CD14-positive monocyte (primary cell): ENCODE results near the gene CFAP92. TPM values are rescaled to one million over a fixed set of nuclear protein-coding genes. Genes with fewer than 3 reads are reported as not detected.

ENCODE experiments used
- DNase-seq, 3 donors: peaks; one replicate each; pipeline ENCODE4 v3.0.0-alpha.2; 2011 to 2022
- H2AFZ ChIP-seq: 2 replicates; pipeline ENCODE4 v1.6.0; 2012; ENCODE audit warnings: mild to moderate bottlenecking, low read depth, low read length, inconsistent platforms; ENCODE audit not compliant: insufficient read depth, poor library complexity, severe bottlenecking
- H3K27ac ChIP-seq, 2 donors: 1 replicate in 1 of 2; 2 replicates in 1 of 2; pipeline ENCODE4 v1.5.1; 2012 to 2013; ENCODE audit warnings: low read length in 2 of 2, control low read depth in 1 of 2, inconsistent platforms in 1 of 2, low read depth in 1 of 2, mild to moderate bottlenecking in 1 of 2
- H3K27me3 ChIP-seq, 2 donors: one replicate each; pipeline versions ENCODE4 v1.6.0 to v1.6.1; 2011 to 2013; ENCODE audit warnings: low read length in 2 of 2; ENCODE audit not compliant: control insufficient read depth in 2 of 2, insufficient read depth in 2 of 2
- H3K36me3 ChIP-seq, 2 donors: replicated peaks in 1 of 2; 1 replicate in 1 of 2; 2 replicates in 1 of 2; pipeline versions ENCODE4 v1.5.1 to v1.6.1; 2012 to 2013; ENCODE audit warnings: low read length in 2 of 2, control low read depth in 1 of 2, inconsistent platforms in 1 of 2, mild to moderate bottlenecking in 1 of 2; ENCODE audit not compliant: insufficient read depth in 2 of 2, control insufficient read depth in 1 of 2
- H3K4me1 ChIP-seq, 2 donors: 1 replicate in 1 of 2; 2 replicates in 1 of 2; pipeline versions ENCODE4 v1.5.1 to v1.6.1; 2012 to 2013; ENCODE audit warnings: low read length in 2 of 2, control low read depth in 1 of 2, inconsistent platforms in 1 of 2, mild to moderate bottlenecking in 1 of 2, moderate library complexity in 1 of 2; ENCODE audit not compliant: insufficient read depth in 2 of 2, control insufficient read depth in 1 of 2
- H3K4me2 ChIP-seq: replicated peaks from 2 replicates; pipeline ENCODE3; 2012; ENCODE audit warnings: low read length, moderate library complexity, mild to moderate bottlenecking; ENCODE audit not compliant: poor library complexity, severe bottlenecking; ENCODE audit errors: extremely low read depth
- H3K4me3 ChIP-seq, 3 experiments: fragments of 200-600 bp in 1 of 3; sonication (generic) in 1 of 3; replicated peaks in 1 of 3; 1 replicate in 2 of 3; 2 replicates in 1 of 3; pipeline ENCODE4 v1.5.1; 2011 to 2013; ENCODE audit warnings: low read length in 3 of 3, mild to moderate bottlenecking in 3 of 3, control low read depth in 2 of 3, low read depth in 2 of 3, inconsistent platforms in 1 of 3, moderate library complexity in 1 of 3
- H3K79me2 ChIP-seq: 2 replicates; pipeline ENCODE4 v1.6.0; 2012; ENCODE audit warnings: mild to moderate bottlenecking, control low read depth, inconsistent platforms, low read length, moderate library complexity; ENCODE audit not compliant: insufficient read depth
- H3K9ac ChIP-seq: 2 replicates; pipeline ENCODE4 v1.6.0; 2017; ENCODE audit warnings: low read length, mild to moderate bottlenecking; ENCODE audit not compliant: insufficient read depth, poor library complexity, severe bottlenecking
- H3K9me3 ChIP-seq, 2 donors: replicated peaks in 1 of 2; 1 replicate in 1 of 2; 2 replicates in 1 of 2; pipeline versions ENCODE4 v1.5.1 to v1.6.1; 2012 to 2013; ENCODE audit warnings: low read length in 2 of 2, control low read depth in 1 of 2; ENCODE audit not compliant: control insufficient read depth in 1 of 2, insufficient read depth in 1 of 2
- H4K20me1 ChIP-seq: 2 replicates; pipeline ENCODE4 v1.6.0; 2012; ENCODE audit warnings: mild to moderate bottlenecking, low read length, control low read depth, moderate library complexity; ENCODE audit not compliant: insufficient read depth
- H3K27ac Mint-ChIP-seq, 7 donors: one replicate each; pipeline ENCODE4 v1.8.0; 2020; ENCODE audit warnings: mild to moderate bottlenecking in 7 of 7, mixed read lengths in 7 of 7, moderate library complexity in 6 of 7, inconsistent platforms in 2 of 7
- H3K27me3 Mint-ChIP-seq, 3 donors: one replicate each; pipeline ENCODE4 v1.8.0; 2021 to 2022; ENCODE audit warnings: low read depth in 3 of 3, mild to moderate bottlenecking in 3 of 3, mixed read lengths in 3 of 3, moderate library complexity in 3 of 3, inconsistent platforms in 1 of 3
- H3K36me3 Mint-ChIP-seq, 2 donors: one replicate each; pipeline ENCODE4 v1.8.0; 2020; ENCODE audit warnings: mixed read lengths in 2 of 2, inconsistent platforms in 1 of 2, mild to moderate bottlenecking in 1 of 2
- H3K4me1 Mint-ChIP-seq: one replicate; pipeline ENCODE4 v1.8.0; 2020; ENCODE audit warnings: mild to moderate bottlenecking, mixed read lengths
- H3K4me3 Mint-ChIP-seq, 2 donors: one replicate each; pipeline ENCODE4 v1.8.0; 2020; ENCODE audit warnings: mild to moderate bottlenecking in 2 of 2, mixed read lengths in 2 of 2, moderate library complexity in 1 of 2
- H3K9me3 Mint-ChIP-seq, 7 donors: one replicate each; pipeline ENCODE4 v1.8.0; 2020 to 2022; ENCODE audit warnings: mixed read lengths in 7 of 7, mild to moderate bottlenecking in 6 of 7, moderate library complexity in 6 of 7, inconsistent platforms in 2 of 7
- CTCF ChIP-seq: fragments of 200-600 bp; IDR thresholded peaks from one replicate; pipeline ENCODE4 v1.8.0; 2022; ENCODE audit warnings: antibody characterized with exemption, mild to moderate bottlenecking
- WGBS: methylation state at CpG from one replicate; pipeline ENCODE4 v1.1.5; 2013; ENCODE audit warnings: missing lambda C conversion rate; ENCODE audit not compliant: insufficient coverage; 5-methylcytosine and 5-hydroxymethylcytosine counted together
- intact Hi-C, 2 donors: fragments of 100-400 bp; cut with micrococcal nuclease; formaldehyde crosslinking; loops; one replicate each; pipeline versions ENCODE4 v1.15.0 to v1.15.1; 2023
- polyA plus RNA-seq, 3 donors: library from polyadenylated mRNA; depleted of rRNA in 1 of 3; unstranded in 2 of 3; stranded (reverse) in 1 of 3; fragments of 300-500 nt in 2 of 3; fragments of >200 nt in 1 of 3; fragmentation: Illumina TruSeq in 2 of 3; gene quantifications; 1 replicate in 2 of 3; 2 replicates in 1 of 3; pipeline ENCODE4 v1.2.3, GENCODE V29; 2012 to 2021

CFAP92 gene
- polyA plus RNA-seq, 3 donors, result 0.12 to 0.50 (median 0.19) TPM

GRCh38 chr3:129035360-129036221 is 41.7 kb upstream of the CFAP92 start:
- H3K79me2 ChIP-seq, result no peaks in the 10 kb centered on the region
- Mint-ChIP-seq H3K27me3 (peaks cover 5 to 11% (median 9%) of the 10 kb centered on the region in 3 donors), H3K9me3 (peaks cover 0 to under 1% (median 0%) of the 10 kb centered on the region in 7 donors), H3K4me3 (no peak overlapping the region), H3K27ac (peak overlapping the region in 1 of 7 donors; percentile 15), H3K4me1 (peaks cover 4% of the 10 kb centered on the region), H3K36me3 (no peaks in the 10 kb centered on the region)
- H4K20me1 ChIP-seq, result no peaks in the 10 kb centered on the region
- no peak overlapping the region for H3K4me2 ChIP-seq
- no peak for TF ChIP-seq CTCF
- H3K27me3 ChIP-seq, result no peaks in the 10 kb centered on the region
- no peak for DNase-seq
- peaks cover 0 to 1% of the 10 kb centered on the region in 2 donors for H3K9me3 ChIP-seq
- H3K9ac ChIP-seq, result no peak overlapping the region
- no peaks in the 10 kb centered on the region for H3K36me3 ChIP-seq
- intact Hi-C loops, result no loop called here
- WGBS, result 69% methylated on average over 6 of the region's 11 CpGs
- H3K4me3 ChIP-seq, result no peak overlapping the region
- no peaks in the 10 kb centered on the region for H3K4me1 ChIP-seq
- no peak overlapping the region for H3K27ac ChIP-seq
- H2AFZ ChIP-seq, result no peak overlapping the region

DNA sequence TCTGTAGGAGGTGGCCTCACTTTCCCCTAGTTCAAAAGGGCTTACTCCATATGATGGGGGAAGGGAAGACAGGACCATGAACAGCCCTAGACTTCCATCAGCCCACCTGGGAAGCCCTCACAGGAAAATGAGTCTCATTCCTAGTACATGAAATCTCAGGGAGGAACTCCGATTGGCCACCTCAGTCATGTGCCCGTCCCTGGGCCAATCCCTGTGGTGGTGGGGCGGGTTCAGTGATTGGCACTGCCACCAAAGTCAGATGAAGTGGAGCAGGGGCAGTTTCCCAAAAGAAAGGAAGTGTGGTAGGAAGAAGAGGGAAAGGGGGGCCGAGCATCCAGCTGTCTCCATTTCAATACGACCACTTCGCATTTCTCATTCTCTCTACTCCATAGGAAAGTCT is 40.8 kb upstream of the CFAP92 start:
- Histone ChIP-seq H2AFZ (no peak overlapping the region), H4K20me1 (no peaks in the 10 kb centered on the region), H3K4me2 (no peak overlapping the region), H3K9me3 (peaks cover 0 to 6% of the 10 kb centered on the region in 2 donors), H3K27me3 (no peaks in the 10 kb centered on the region), H3K4me3 (no peak overlapping the region), H3K79me2 (no peaks in the 10 kb centered on the region), H3K9ac (no peak overlapping the region), H3K27ac (no peak overlapping the region), H3K36me3 (no peaks in the 10 kb centered on the region), H3K4me1 (no peaks in the 10 kb centered on the region)
- no peak for DNase-seq
- Mint-ChIP-seq H3K36me3 (no peaks in the 10 kb centered on the region), H3K9me3 (peaks cover 0 to 6% (median 3%) of the 10 kb centered on the region in 7 donors), H3K4me1 (peaks cover under 1% of the 10 kb centered on the region), H3K4me3 (no peak overlapping the region), H3K27ac (no peak overlapping the region), H3K27me3 (peaks cover 3 to 4% (median 4%) of the 10 kb centered on the region in 3 donors)
- intact Hi-C loops, result no loop called here
- TF ChIP-seq CTCF, result no peak
- 90% methylated on average over 3 of the region's 6 CpGs for WGBS
